Measurements from ENCODE around the gene TMEM205.

DNA sequence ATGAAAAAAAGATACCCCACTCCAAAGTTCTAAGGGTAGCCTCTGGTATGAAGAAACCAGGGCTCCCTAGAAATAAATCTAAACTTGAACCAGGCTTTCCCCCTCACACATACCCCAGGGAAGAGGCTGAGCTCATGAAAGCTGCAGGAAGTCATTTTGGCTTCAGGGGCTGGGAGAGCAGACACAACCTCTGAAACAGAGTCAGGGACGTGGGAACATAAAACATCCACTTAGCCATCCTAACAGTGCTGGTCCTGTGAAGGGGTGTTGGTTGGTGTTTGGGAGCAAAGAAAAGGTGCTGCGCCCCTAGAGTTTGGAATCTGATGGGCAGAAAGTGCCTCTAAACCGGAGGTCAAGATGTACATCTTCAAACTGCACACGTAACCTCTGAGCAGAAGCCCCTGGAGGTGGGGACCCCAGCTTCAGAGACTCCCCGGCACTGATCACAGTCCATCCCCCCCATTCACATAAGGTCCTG lies 22.4 kb downstream of the TMEM205 start:
- TF ChIP-seq, protein P1, sequence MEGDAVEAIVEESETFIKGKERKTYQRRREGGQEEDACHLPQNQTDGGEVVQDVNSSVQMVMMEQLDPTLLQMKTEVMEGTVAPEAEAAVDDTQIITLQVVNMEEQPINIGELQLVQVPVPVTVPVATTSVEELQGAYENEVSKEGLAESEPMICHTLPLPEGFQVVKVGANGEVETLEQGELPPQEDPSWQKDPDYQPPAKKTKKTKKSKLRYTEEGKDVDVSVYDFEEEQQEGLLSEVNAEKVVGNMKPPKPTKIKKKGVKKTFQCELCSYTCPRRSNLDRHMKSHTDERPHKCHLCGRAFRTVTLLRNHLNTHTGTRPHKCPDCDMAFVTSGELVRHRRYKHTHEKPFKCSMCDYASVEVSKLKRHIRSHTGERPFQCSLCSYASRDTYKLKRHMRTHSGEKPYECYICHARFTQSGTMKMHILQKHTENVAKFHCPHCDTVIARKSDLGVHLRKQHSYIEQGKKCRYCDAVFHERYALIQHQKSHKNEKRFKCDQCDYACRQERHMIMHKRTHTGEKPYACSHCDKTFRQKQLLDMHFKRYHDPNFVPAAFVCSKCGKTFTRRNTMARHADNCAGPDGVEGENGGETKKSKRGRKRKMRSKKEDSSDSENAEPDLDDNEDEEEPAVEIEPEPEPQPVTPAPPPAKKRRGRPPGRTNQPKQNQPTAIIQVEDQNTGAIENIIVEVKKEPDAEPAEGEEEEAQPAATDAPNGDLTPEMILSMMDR (IDR thresholded peaks at IDR 0.05; ENCODE audit: insufficient read depth, low read depth, low read length): no peak
- TF ChIP-seq EZH2 (IDR thresholded peaks at IDR 0.05; ENCODE audit: insufficient read depth, low read length): no peak

All from astrocyte (in vitro differentiated cells and primary cell).